A549 (cell line): Measurements from ENCODE around the gene OR6S1. TPM values are rescaled to one million over a fixed set of nuclear protein-coding genes. Genes with fewer than 3 reads are reported as not detected.
A peak's percentile ranks its signal among the peaks of the same experiment; 100 is the strongest.

Experiments used
- ATAC-seq, 2 experiments: fragments of 200-7000 bp in 1 of 2; fragments of >200 bp in 1 of 2; cut with Nextera tagmentation in 1 of 2; cut with Tn5 transposase in 1 of 2; 3 replicates each; pipeline versions ENCODE4 v1.8.0 to v1.9.1; 2018 to 2020; ENCODE audit warnings: mild to moderate bottlenecking in 1 of 2, moderate library complexity in 1 of 2
- CTCF ChIA-PET: fragments of 300-600 bp; sonication (Branson Sonifier 250); formaldehyde crosslinking; extraction: SDS; loops from one replicate; lab custom pipeline; 2021; ENCODE audit warnings: antibody characterized with exemption, inconsistent platforms; lab: Yijun Ruan, JAX
- POLR2A ChIA-PET: fragments of 350-600 bp; formaldehyde crosslinking; extraction: SDS; loops from one replicate; lab custom pipeline; 2021; ENCODE audit warnings: antibody characterized with exemption, inconsistent platforms; lab: Yijun Ruan, JAX
- DNase-seq, 2 experiments: peaks; one replicate each; pipeline versions ENCODE4 v3.0.0 to v3.0.0-alpha.2; 2011 to 2016; ENCODE audit warnings: low read depth in 1 of 2, low spot score in 1 of 2
- FAIRE-seq: peaks from 2 replicates; lab custom pipeline; 2011; peaks lifted over from hg19 to GRCh38; lab: Jason Lieb, UNC
- H3K27ac ChIP-seq, 2 experiments: fragments of >200 bp; sonication (Bioruptor Twin); formaldehyde crosslinking; 3 replicates each; pipeline ENCODE4 v1.5.1; 2016 to 2017
- H3K4me1 ChIP-seq: fragments of >200 bp; sonication (Bioruptor Twin); formaldehyde crosslinking; 3 replicates; pipeline ENCODE4 v1.6.1; 2016
- H3K4me2 ChIP-seq: fragments of >200 bp; sonication (Bioruptor Twin); formaldehyde crosslinking; 3 replicates; pipeline ENCODE4 v1.6.1; 2016
- H3K4me3 ChIP-seq: fragments of >200 bp; sonication (Bioruptor Twin); formaldehyde crosslinking; 3 replicates; pipeline ENCODE4 v1.5.1; 2016
- H3K9me3 ChIP-seq: fragments of >200 bp; sonication (Bioruptor Twin); formaldehyde crosslinking; 3 replicates; pipeline ENCODE4 v1.6.1; 2016
- BCL3 ChIP-seq: fragments of >200 bp; sonication (Bioruptor Twin); formaldehyde crosslinking; IDR thresholded peaks from 3 replicates; pipeline ENCODE4 v1.6.1; 2016
- BHLHE40 ChIP-seq: IDR thresholded peaks from 2 replicates; pipeline ENCODE4 v1.6.1; 2012; ENCODE audit warnings: low read depth, low read length, inconsistent platforms
- CBX2 ChIP-seq: fragments of 200-600 bp; sonication (generic); IDR thresholded peaks from 2 replicates; pipeline ENCODE4 v1.6.1; 2016; ENCODE audit warnings: low read depth, mild to moderate bottlenecking, borderline replicate concordance
- CBX8 ChIP-seq: fragments of 200-600 bp; sonication (generic); IDR thresholded peaks from 2 replicates; pipeline ENCODE4 v1.6.1; 2016
- CEBPB ChIP-seq, 2 experiments: fragments of >200 bp in 1 of 2; sonication (Bioruptor Twin) in 1 of 2; formaldehyde crosslinking in 1 of 2; IDR thresholded peaks; 2 replicates each; pipeline ENCODE4 v1.6.1; 2012 to 2016
- CHD2 ChIP-seq: fragments of 150-350 bp; IDR thresholded peaks from 2 replicates; pipeline ENCODE4 v1.6.1; 2014; ENCODE audit warnings: low read length; ENCODE audit not compliant: partially characterized antibody
- CHD4 ChIP-seq: fragments of 200-600 bp; sonication (generic); IDR thresholded peaks from 2 replicates; pipeline ENCODE4 v1.6.1; 2016; ENCODE audit warnings: antibody characterized with exemption, mild to moderate bottlenecking, borderline replicate concordance
- CTCF ChIP-seq: fragments of >200 bp; sonication (Bioruptor Twin); formaldehyde crosslinking; IDR thresholded peaks from 3 replicates; pipeline ENCODE4 v1.5.1; 2016
- EHF ChIP-seq: fragments of 250-450 bp; sonication (Bioruptor Pico); IDR thresholded peaks from 2 replicates; pipeline ENCODE4 v1.5.0; 2020; ENCODE audit warnings: mild to moderate bottlenecking
- EHMT2 ChIP-seq: fragments of 200-600 bp; sonication (generic); IDR thresholded peaks from 2 replicates; pipeline ENCODE4 v1.6.1; 2016; ENCODE audit warnings: antibody characterized with exemption, low read depth, mild to moderate bottlenecking, moderate library complexity
- FOSB ChIP-seq: fragments of 250-450 bp; sonication (Bioruptor Pico); IDR thresholded peaks from 2 replicates; pipeline ENCODE4 v1.5.0; 2020; ENCODE audit warnings: mild to moderate bottlenecking, moderate library complexity
- GATA3 ChIP-seq: IDR thresholded peaks from 2 replicates; pipeline ENCODE4 v1.6.1; 2012; ENCODE audit warnings: borderline replicate concordance
- HDAC2 ChIP-seq: fragments of 200-600 bp; sonication (generic); IDR thresholded peaks from 2 replicates; pipeline ENCODE4 v1.6.1; 2016
- HMGXB4 ChIP-seq: fragments of 250-450 bp; sonication (Bioruptor Pico); IDR thresholded peaks from 2 replicates; pipeline ENCODE4 v1.5.0; 2021; ENCODE audit warnings: mild to moderate bottlenecking, moderate library complexity, borderline replicate concordance
- HOXA7 ChIP-seq: fragments of 250-450 bp; sonication (Bioruptor Pico); IDR thresholded peaks from 2 replicates; pipeline ENCODE4 v1.5.0; 2020; ENCODE audit warnings: mild to moderate bottlenecking, moderate library complexity
- JUNB ChIP-seq: fragments of >200 bp; sonication (Bioruptor Twin); formaldehyde crosslinking; IDR thresholded peaks from 2 replicates; pipeline ENCODE4 v1.6.1; 2016
- MAFK ChIP-seq: fragments of 450-650 bp; IDR thresholded peaks from 2 replicates; pipeline ENCODE4 v1.6.1; 2014; ENCODE audit not compliant: partially characterized antibody
- NFE2L2 ChIP-seq: fragments of 150-350 bp; conservative IDR thresholded peaks from 2 replicates; pipeline ENCODE4 v1.6.1; 2014; ENCODE audit warnings: low read length
- NPAS2 ChIP-seq: fragments of 250-450 bp; sonication (Bioruptor Pico); IDR thresholded peaks from 2 replicates; pipeline ENCODE4 v1.8.0; 2022; ENCODE audit warnings: mild to moderate bottlenecking, moderate library complexity, borderline replicate concordance
- PHF8 ChIP-seq: fragments of 200-600 bp; sonication (generic); IDR thresholded peaks from 2 replicates; pipeline ENCODE4 v1.6.1; 2016; ENCODE audit warnings: low read depth, mild to moderate bottlenecking, antibody characterized with exemption, moderate library complexity, borderline replicate concordance
- RARB ChIP-seq: fragments of 250-450 bp; sonication (Bioruptor Pico); IDR thresholded peaks from 2 replicates; pipeline ENCODE4 v1.8.0; 2021; ENCODE audit warnings: mild to moderate bottlenecking, moderate library complexity
- RFX5 ChIP-seq: fragments of 450-650 bp; IDR thresholded peaks from 2 replicates; pipeline ENCODE4 v1.7.1; 2014; ENCODE audit warnings: antibody characterized with exemption, mild to moderate bottlenecking, moderate library complexity
- SMC3 ChIP-seq: fragments of >200 bp; sonication (Bioruptor Twin); formaldehyde crosslinking; IDR thresholded peaks from 3 replicates; pipeline ENCODE4 v1.6.1; 2018; ENCODE audit warnings: inconsistent platforms
- TFCP2L1 ChIP-seq: fragments of 250-450 bp; sonication (Bioruptor Pico); IDR thresholded peaks from 2 replicates; pipeline ENCODE4 v1.5.0; 2021; ENCODE audit warnings: mild to moderate bottlenecking
- USF2 ChIP-seq: fragments of 450-650 bp; IDR thresholded peaks from 2 replicates; pipeline ENCODE4 v1.6.1; 2014; ENCODE audit warnings: antibody characterized with exemption
- ZC3H11A ChIP-seq: fragments of 450-650 bp; IDR thresholded peaks from 2 replicates; pipeline ENCODE4 v1.6.1; 2014; ENCODE audit warnings: antibody characterized with exemption, mild to moderate bottlenecking
- WGBS: methylation state at CpG from one replicate; pipeline ENCODE4 v1.1.6; 2017; ENCODE audit errors: missing lambda C conversion rate; 5-methylcytosine and 5-hydroxymethylcytosine counted together
- polyA plus RNA-seq, 4 experiments: library from polyadenylated mRNA; depleted of rRNA in 3 of 4; stranded (reverse); fragments of >200 nt; fragmentation: RNase III in 1 of 4; extraction: RNeasy Plus Mini Kit Qiagen cat#74134 plus additional on column Dnase treatment in 1 of 4; gene quantifications; 2 replicates in 3 of 4; 3 replicates in 1 of 4; pipeline ENCODE4 v1.2.3, GENCODE V29; 2011 to 2017

Gene OR6S1
- polyA plus RNA-seq, 2 of the 4 experiments (the other 2 are of a cell fraction), result not detected

- ChIA-PET CTCF (interaction anchor here (0.9 to 13.8 kb wide), 12 partner anchors 8 to 359 kb away, joined by 3 to 191 read pairs (median 4); no protein-coding TSS in a partner anchor), POLR2A (interaction anchor here (0.8 to 5.1 kb wide), 8 partner anchors 10 to 338 kb away, joined by 3 to 46 read pairs (median 15); partner anchors contain the start of genes PARP2 and PIP4P1)
- DNase-seq (no peak), ATAC-seq (no peak), FAIRE-seq (no peak)
- H3K4me3 ChIP-seq, result peak overlapping the region; percentile 58
- H3K9me3 ChIP-seq, result no peaks in the 10 kb centered on the region
- peak overlapping the region; percentile 81 for H3K4me2 ChIP-seq
- peak overlapping the region; percentile 95 for H3K27ac ChIP-seq
- TF ChIP-seq CEBPB (IDR thresholded peaks at IDR 0.05), result no peak
- TF ChIP-seq TFCP2L1 (CRISPR knock-in tag), result no peak
- no peak for TF ChIP-seq CTCF
- TF ChIP-seq GATA3, result no peak
- no peak for TF ChIP-seq CHD2
- TF ChIP-seq HMGXB4, result no peak
- no peak for TF ChIP-seq EHF (CRISPR knock-in tag)
- no peak for TF ChIP-seq BHLHE40
- no peak for TF ChIP-seq HDAC2
- TF ChIP-seq RARB (CRISPR knock-in tag), result no peak
- TF ChIP-seq NPAS2 (CRISPR knock-in tag), result no peak
- no peak for TF ChIP-seq CBX8
- TF ChIP-seq MAFK, result no peak
- no peak for TF ChIP-seq CHD4
- TF ChIP-seq BCL3, result no peak
- TF ChIP-seq CBX2, result no peak
- no peak for TF ChIP-seq HOXA7 (CRISPR knock-in tag)
- no peak for TF ChIP-seq JUNB
- H3K4me1 ChIP-seq, result peaks cover 19% of the 10 kb centered on the region
- 21% methylated on average over 7 of the region's 7 CpGs for WGBS
Observed at GRCh38 chr14:20680843-20681347, 39.4 kb upstream of the OR6S1 start.

GRCh38 chr14:20680363-20680762 lies 38.9 kb upstream of the OR6S1 start:
- WGBS, result 76% methylated on average over 8 of the region's 8 CpGs

More at GRCh38 chr14:20680363-20680762, 38.9 kb upstream of the OR6S1 start:
- Histone ChIP-seq H3K4me1 (peaks cover 15% of the 10 kb centered on the region), H3K9me3 (no peaks in the 10 kb centered on the region)
- ATAC-seq, result no peak
- POLR2A ChIA-PET, result interaction anchor here (0.8 to 5.1 kb wide), 5 partner anchors 10 to 338 kb away, joined by 3 to 46 read pairs (median 10); partner anchors contain the start of genes PARP2 and PIP4P1
- CTCF ChIA-PET, result interaction anchor here (1.1 to 13.8 kb wide), 8 partner anchors 12 to 291 kb away, joined by 3 to 191 read pairs (median 4); no protein-coding TSS in a partner anchor
- TF ChIP-seq CHD2 (no peak), EHMT2 (no peak), SMC3 (no peak), RFX5 (no peak), RARB (CRISPR knock-in tag) (no peak), USF2 (no peak), PHF8 (no peak), CBX8 (no peak), BCL3 (no peak), NFE2L2 (no peak), ZC3H11A (no peak), FOSB (CRISPR knock-in tag) (no peak), MAFK (no peak), CTCF (no peak)
- TF ChIP-seq, all 56 proteins: peak for 0
- Histone ChIP-seq H3K4me3 (peak overlapping the region; percentile 58), H3K4me2 (peak overlapping the region; percentile 81), H3K27ac (peak overlapping the region in 1 of 2 experiments; percentile 95; a peak in 1 of 6 replicates)
- no peak for FAIRE-seq
- DNase-seq, result no peak
